ENCODE results near the gene COLEC12.

COLEC12 gene

GRCh38 chr18:506264-506663 lies 5.8 kb upstream of the COLEC12 start:
- DNase-seq (ENCODE audit: low read depth in 2 of 2) = no peak

DNA sequence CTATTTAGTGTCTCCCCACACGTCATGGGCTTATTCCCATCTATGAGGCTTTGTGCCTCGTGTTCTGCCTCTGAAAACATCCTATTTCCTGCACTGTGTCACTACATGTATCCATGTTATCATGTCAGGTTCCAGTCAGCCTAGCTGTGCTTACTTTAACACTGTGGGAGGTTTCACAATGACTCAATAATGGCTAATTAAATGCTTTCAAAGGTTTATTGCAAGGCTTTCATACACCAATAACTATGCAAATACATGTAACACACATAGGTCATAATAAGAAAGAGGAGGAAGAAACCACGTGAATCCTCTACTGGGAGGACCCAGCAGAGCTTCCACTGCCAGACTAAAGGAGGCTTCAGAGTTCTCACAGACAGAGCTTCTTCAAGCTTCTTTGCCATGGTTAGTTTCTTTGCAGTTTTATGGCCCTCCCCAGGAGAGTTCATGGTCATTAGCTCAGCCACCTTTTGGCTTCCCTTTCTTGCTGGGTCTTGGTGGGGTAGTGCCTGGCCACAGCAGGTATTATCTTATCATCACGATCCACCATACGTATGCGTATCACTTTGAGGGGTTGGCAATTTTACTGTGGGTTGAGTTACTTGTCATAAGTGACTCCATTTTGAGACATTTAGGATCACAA lies 5.1 kb upstream of the COLEC12 start:
- DNase-seq (ENCODE audit: low read depth in 2 of 2) = no peak

DNA sequence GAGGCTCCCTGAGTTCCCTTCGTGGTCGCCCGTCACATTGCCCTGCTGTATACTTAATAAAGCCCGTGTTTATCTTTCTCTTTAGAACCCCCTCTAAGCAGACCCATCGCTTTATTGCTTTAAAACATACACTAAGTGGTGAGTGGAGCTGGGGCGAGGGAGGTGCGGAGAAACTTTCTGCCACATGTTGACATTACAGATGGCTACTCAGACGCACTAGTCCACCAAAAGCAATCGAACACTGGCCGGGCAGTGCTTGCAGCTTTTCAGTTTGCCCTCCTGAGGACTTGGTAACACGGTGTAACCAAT lies 859 bp upstream of the COLEC12 start:
- no peak for DNase-seq (ENCODE audit: low read depth in 2 of 2)

- DNase-seq (ENCODE audit: low read depth in 2 of 2) = no peak
These were observed 497 bp downstream of the COLEC12 start for GRCh38 chr18:499776-500631.

DNA sequence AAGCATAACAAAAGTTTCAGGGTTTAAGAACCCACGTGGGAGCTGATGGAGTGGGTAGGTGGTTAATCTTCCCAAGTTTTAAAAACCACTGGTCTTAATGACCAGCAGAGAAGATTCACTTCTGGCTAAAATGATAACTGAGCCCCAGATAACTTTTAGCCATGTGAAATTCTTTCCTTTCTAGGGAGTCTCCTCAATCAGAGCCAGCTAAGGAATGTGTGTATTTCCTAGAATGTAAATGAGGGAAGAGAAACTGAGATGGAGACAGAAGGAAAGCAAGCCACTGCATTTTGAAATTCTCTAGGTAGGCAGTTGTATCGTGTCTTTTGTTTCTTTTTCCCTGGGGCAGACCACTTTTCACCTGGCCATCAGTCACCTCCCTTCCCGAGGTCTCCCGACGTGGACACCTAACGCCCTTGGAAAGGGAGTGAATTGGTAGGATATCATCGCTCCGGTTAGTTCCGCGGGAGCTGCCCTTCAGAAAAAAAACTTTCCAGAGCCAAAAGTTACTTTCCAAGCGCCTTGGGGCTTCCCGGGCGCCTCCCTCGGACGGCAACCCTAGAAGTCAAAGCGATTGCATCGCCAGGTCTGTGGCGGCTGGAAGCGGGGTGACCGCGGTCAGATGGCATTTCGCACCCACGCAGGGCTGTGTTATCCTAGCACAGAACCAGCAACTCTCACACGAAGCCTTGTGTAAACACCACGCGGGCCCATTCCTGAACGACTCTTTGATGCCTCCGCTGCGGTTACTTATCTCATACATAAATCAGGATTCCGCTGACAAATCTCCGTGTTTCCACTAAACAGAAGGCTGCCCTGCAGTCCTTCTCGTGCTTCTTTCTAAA lies 1.3 kb downstream of the COLEC12 start:
- no peak for DNase-seq (ENCODE audit: low read depth in 2 of 2)

GRCh38 chr18:497688-498087 lies 2.8 kb downstream of the COLEC12 start:
- DNase-seq (ENCODE audit: low read depth in 2 of 2) = no peak

- no peak for DNase-seq (ENCODE audit: low read depth in 2 of 2)
These were observed 5.0 kb downstream of the COLEC12 start for GRCh38 chr18:495452-495851.

DNA sequence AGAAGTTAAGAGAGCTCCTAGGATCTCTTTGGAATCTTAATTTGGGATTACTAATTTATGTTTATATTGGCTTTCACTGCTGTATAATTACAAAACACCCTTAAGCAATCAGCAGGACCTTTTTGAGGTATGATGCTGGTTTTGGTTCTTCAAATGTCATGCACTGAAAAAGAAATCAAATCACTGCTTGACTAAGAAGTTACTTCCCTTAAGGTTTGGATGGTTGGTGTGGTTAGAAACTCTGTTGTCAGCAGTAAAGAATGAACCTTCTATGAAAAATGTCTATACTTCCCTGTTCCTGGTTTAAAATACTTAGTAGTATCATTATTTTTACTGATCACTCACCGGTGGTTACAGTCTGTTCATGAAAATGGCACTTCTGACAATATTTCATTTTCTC lies 5.5 kb downstream of the COLEC12 start:
- DNase-seq (ENCODE audit: low read depth in 2 of 2) = no peak

GRCh38 chr18:493986-494983 lies 6.2 kb downstream of the COLEC12 start:
- DNase-seq (ENCODE audit: low read depth in 2 of 2) = no peak

DNA sequence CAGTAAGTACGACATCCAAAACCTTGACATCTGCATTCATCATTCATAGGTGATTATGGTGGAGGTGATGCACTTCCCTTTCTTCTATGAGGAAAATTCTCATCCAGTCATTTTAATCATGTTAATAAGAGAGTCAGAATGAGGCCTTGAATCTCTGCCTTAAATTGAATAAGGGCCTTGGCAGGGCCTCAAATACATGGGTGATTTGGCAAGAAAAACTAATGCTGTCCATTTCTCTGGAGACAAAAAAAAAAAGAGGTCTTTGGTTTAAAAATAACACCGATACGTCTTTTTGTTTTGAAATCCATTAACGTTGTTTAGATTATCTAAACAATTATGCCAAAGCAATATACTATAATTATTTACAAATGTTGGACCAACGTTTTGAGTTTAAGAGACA lies 8.1 kb downstream of the COLEC12 start:
- DNase-seq (ENCODE audit: low read depth in 2 of 2) = no peak

DNA sequence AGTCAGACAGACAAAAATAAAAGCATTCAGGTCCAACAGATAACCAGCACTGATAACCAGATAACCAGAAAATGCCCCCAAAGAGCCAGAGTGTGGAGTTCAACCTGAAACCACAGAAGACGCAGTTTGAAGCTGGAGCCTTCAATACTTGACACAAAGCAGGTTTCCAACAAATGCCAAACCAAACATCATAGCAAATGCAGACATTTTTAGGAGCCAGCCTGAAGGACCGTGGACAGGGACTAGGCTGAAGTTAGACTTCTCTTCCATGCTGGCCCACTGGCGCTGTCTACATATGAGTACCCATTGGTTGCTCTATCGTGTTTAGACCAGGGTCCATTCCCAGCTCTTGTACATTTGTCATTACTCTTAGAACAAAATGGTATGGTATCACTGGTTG lies 9.9 kb downstream of the COLEC12 start:
- no peak for DNase-seq (ENCODE audit: low read depth in 2 of 2)

DNA sequence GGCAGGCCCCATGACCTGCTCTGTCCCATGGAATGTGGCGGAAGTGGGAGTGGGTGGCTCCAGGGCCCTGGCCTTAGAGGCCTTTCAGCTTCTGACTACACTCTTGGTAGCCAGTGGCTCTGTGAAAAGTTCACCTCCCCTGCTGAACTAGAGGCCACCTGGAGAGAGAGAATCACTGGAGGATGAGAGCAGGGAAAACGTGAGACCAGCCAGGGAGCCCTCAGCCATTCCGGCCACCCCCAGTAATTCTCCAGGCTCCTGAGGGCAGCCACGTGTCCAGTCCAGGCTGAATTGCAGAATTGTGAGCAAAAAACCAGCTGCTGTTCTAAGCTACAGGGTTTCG lies 10.5 kb downstream of the COLEC12 start:
- no peak for DNase-seq (ENCODE audit: low read depth in 2 of 2)

DNA sequence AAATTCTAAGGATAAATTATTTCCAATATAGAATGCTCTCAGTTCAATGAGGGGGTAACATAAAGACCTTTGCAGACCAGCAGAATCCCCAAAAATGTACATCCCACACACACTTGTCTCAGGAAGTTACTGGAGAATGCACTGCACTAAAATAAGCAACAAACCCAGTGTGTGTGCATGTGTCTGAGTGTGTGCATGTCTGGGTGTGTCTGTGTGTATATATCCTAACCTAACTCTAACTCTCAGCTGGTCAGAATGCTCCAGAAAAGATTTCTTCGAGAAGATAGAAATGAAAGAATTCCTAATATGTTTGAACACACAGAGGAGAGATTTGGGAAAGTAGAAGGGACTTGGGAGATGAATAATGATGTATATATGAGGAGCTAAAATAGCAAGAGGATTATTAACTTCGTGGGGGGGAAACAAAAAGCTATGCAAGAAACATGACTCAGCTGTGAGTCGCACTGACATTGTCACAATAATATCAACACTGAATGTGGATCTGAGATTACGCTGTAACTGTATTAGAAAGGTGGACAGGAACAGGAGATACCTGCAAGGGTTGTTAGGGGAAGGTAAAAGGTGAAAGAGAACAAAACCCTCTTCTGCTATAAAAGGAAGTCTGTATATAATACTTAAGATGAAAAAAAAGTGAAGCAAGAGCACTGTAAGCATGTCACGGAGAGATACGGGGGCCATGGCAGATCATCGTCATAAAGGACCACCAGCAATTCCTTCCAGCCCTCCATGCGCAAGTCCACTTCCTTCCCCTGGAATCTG lies 11.1 kb downstream of the COLEC12 start:
- DNase-seq (ENCODE audit: low read depth in 2 of 2) = no peak

DNA sequence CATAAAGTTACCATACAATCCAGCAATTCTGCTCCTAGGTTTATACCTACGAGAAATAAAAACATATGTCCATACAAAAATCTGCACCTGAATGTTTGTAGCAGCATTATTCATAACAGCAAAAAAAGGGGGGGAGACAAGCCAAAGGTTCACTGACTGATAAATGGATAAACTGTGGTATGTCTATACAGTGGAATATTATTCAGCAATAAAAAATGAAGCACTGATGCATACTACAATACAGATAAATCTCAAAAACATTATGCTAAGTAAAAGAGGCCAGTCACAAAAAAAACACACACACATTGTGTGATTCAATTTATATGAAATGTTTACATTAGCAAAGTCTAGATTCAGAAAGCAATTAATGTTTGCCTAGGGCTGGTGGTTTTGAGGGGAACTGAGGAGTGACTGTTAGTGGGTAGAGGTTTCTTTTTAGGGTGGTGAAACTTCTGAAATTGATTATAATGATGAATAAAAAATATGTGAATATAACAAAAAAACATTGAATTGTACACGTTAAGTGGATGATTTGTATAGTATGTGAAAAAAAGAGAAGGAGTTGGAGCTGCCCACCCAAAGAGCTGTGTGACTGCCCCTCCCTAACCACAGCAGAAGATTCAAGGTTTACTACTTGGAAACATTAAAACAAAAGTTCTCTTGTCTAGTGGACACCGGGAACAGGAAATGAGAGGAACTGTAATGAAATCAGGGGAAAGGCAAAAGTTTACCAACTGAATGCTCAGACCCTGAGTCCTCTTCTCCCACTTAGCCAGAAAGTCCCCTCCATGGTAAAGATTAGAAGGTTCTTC lies 13.4 kb downstream of the COLEC12 start:
- DNase-seq (ENCODE audit: low read depth in 2 of 2) = no peak

- DNase-seq (ENCODE audit: low read depth in 2 of 2) = no peak
These were observed 15.6 kb downstream of the COLEC12 start for GRCh38 chr18:484749-485464.

DNA sequence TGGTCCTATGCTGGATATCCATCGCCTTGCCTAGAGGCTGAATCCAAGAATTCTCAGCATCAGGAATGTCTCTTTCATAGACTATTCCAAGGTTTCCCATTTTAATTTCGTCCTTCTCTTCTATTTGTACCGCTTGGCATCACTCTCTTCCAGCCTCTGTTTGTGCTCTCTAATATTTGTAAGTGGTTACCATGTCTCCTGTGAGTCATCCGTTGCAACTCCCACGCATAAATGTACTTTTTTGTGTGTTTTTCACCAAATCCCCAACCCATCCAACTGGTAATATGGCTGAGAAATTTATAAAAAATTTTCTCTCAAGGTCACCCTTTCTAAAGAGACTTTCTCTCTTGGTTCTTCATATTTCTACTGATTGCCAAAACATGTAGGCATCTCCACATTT lies 21.8 kb downstream of the COLEC12 start:
- DNase-seq (ENCODE audit: low read depth in 2 of 2) = no peak

DNA sequence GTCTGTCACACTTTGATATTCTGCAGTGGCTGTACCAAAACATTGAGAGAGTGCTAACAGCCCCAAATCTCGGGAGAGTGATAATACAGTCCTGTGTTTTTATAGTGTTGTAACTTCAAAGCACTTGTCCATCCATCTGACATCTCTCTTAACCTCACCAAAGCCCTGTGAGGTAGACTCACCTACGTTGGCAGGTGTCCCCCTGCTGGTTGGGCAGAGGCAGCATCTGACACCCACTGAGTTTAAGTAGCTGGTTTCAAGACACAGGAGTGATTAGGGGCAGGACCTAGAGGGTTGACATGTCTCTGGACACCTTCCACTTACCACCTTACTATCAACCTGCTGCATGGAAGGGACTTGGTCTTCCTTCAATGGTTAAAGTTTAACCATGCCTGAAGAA lies 22.9 kb downstream of the COLEC12 start:
- no peak for DNase-seq (ENCODE audit: low read depth in 2 of 2)

DNA sequence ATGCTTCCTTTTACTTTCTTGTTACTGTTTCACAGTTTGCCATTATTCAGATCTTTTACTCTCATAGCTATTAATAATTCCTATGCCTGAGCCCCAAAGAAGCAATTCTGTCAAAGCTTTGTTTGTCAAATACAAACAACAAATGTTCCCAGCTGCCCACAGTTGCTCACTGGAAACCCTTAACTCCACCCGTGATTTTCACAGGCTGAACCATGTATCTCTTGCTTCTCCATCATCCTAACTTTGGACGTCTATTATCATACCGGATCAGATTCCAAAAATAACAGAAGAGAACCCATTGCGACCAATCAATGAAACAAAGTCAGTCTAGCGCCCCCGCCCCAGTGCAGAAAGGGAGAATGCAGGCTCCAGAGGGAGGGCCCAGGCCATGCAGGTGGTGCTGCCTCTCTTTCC lies 24.2 kb downstream of the COLEC12 start:
- no peak for DNase-seq (ENCODE audit: low read depth in 2 of 2)
